ENCODE data around the gene ZNF275.

DNA sequence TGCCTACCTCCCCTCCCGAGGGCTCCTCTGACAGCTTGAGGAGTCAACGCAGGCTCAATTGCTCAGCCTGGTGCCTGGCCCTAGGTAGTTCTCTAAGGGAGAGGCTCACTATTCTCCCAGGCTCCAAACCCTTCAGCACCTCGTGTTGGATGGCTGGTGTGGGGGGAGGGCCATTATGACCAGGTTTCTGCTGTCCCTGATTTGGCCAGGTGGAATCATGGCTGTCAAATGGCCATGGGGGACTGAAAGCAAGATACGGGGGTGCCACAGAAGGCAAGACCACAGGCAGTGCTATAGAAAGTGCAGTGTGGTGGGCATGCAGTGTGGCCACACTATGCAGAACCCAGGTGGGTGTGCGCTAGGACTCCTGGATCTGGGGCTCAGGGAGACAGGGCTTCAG lies 21.9 kb upstream of the ZNF275 start:
- TF ChIP-seq EP300 (IDR thresholded peaks at IDR 0.05) (no peak), POLR2A (IDR thresholded peaks at IDR 0.05) (no peak), POLR2AphosphoS5 (IDR thresholded peaks at IDR 0.05) (no peak)
- TF ChIP-seq, protein P1, sequence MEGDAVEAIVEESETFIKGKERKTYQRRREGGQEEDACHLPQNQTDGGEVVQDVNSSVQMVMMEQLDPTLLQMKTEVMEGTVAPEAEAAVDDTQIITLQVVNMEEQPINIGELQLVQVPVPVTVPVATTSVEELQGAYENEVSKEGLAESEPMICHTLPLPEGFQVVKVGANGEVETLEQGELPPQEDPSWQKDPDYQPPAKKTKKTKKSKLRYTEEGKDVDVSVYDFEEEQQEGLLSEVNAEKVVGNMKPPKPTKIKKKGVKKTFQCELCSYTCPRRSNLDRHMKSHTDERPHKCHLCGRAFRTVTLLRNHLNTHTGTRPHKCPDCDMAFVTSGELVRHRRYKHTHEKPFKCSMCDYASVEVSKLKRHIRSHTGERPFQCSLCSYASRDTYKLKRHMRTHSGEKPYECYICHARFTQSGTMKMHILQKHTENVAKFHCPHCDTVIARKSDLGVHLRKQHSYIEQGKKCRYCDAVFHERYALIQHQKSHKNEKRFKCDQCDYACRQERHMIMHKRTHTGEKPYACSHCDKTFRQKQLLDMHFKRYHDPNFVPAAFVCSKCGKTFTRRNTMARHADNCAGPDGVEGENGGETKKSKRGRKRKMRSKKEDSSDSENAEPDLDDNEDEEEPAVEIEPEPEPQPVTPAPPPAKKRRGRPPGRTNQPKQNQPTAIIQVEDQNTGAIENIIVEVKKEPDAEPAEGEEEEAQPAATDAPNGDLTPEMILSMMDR (IDR thresholded peaks at IDR 0.05), result no peak

Measured in gastroesophageal sphincter (tissue), 3 donors.